ENCODE measurements around the gene KCNMA1.

DNA sequence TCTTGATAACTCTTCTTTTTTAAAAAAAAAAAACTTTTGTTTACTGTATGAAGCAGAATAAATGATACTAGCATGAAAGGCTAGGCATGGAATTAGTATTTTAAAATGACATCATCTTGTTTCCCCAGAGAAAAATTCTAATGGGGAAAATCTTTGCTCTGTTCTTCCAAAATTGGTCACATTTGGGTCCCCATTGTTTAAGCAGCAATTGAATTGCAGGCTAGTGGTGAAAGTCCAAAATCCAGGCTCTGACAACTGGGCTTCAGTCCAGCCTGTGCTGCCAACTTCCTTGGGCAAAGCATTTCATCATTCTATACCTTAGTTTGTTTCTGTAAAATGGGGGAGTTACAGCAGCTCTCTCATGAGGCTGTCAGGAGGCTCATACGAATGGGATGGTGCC lies 726.4 kb downstream of the KCNMA1 start:
- TF ChIP-seq, protein P1, sequence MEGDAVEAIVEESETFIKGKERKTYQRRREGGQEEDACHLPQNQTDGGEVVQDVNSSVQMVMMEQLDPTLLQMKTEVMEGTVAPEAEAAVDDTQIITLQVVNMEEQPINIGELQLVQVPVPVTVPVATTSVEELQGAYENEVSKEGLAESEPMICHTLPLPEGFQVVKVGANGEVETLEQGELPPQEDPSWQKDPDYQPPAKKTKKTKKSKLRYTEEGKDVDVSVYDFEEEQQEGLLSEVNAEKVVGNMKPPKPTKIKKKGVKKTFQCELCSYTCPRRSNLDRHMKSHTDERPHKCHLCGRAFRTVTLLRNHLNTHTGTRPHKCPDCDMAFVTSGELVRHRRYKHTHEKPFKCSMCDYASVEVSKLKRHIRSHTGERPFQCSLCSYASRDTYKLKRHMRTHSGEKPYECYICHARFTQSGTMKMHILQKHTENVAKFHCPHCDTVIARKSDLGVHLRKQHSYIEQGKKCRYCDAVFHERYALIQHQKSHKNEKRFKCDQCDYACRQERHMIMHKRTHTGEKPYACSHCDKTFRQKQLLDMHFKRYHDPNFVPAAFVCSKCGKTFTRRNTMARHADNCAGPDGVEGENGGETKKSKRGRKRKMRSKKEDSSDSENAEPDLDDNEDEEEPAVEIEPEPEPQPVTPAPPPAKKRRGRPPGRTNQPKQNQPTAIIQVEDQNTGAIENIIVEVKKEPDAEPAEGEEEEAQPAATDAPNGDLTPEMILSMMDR (IDR thresholded peaks at IDR 0.05; ENCODE audit: low read depth, low read length) = no peak
- TF ChIP-seq POLR2A (IDR thresholded peaks at IDR 0.05; ENCODE audit: extremely low read depth, insufficient read length) = no peak

All from NB4 (cell line).